ENCODE measurements around the gene CACNA2D1.

CACNA2D1 gene

GRCh38 chr7:82226191-82226590, 217.4 kb downstream of the CACNA2D1 start:
- no peak for DNase-seq

GRCh38 chr7:82224529-82224928, 219.0 kb downstream of the CACNA2D1 start:
- no peak for DNase-seq

DNA sequence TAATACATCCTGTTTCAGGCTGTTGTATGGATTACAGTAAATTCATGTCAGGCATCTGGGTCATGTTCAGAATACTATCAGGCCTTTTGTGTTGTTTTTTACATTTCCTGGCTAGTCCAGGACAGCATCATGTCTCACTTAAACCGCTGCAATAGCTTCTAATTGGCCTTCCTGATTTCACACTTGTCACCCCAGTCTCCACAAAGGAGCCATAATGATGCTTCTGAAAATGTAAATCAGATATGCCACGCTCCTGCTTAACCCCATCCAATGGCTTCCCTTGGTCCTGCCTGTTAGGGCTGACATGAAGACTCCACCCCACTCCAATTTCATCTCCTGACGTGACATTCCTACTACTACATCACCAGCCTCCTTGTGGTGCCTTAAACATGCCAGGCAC, 220.0 kb downstream of the CACNA2D1 start:
- DNase-seq = no peak

GRCh38 chr7:82221152-82221674, 222.4 kb downstream of the CACNA2D1 start:
- DNase-seq = no peak

- no peak for DNase-seq
Measured at GRCh38 chr7:82212466-82212865, 231.1 kb downstream of the CACNA2D1 start.

DNA sequence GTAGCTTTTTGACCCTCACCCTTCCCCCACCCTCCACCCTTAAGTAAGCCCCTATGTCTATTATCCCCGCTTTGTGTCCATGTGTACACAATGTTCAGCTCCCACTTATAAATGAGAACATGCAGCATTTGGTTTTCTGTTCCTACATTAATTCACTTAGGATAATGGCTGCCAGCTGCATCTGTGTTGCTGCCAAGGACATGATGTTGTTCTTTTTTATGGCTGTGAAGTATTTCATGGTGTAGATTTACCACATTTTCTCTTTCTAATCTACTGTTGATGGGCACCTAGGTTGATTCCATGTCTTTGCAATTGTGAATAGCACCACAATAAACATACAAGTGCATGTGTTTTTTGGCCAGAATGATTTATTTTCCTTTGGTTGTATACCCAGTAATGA, 232.2 kb downstream of the CACNA2D1 start:
- no peak for DNase-seq

DNA sequence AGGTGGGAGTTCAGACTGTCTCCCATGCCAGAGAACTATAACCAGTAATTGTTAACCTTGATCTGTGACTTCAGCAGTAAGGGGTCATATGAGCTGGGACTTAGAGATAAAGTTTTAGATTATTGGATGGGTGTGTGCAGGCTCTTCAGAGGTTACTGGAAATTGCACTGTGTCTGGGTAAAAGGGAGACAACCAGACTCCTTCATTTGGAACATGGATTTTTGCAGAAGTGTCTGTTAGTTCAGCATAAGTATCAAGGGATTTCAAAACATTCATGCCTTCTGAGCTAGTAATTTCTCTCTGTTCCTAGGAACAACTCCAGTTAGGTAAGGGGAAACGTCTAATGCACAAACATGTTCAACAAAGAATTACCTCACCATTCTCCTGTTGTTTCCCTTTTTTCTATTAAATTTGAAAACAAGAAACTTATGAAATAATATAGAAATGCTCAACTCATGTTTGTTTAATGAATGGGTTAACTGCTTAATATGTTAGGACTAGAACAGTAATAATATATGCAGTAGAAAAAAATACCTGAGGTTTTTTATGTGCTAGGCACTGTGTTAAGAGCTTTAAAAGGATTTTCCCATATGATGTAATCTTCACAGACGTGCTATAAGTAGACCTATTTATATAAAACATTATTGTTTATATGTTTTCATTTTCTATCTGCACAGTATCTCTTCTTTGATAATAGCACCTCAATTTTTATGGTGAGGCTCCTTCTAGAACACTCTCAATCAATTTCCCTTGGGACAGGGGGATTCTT, 233.0 kb downstream of the CACNA2D1 start:
- DNase-seq = no peak

- DNase-seq = no peak
Measured at GRCh38 chr7:82209179-82209747, 234.3 kb downstream of the CACNA2D1 start.

DNA sequence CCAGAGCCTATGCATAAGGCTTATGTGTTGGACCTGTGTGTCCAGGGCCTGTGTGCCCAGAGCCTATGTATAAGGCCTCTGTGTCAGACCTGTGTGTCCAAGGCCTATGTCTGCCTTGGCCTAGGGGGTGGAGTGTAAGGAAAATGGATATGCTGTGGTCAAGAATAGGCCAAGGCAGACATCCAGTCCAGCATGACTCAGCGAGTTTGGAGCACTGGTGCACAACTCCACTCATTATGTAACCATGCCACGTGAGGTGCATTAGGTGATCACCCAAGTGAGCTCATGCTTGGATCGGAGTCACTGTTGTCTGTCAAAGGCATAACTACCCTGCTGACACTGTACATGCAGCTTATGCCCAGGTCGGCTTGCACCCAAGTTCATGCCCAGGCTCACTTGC, 238.9 kb downstream of the CACNA2D1 start:
- DNase-seq = no peak

DNA sequence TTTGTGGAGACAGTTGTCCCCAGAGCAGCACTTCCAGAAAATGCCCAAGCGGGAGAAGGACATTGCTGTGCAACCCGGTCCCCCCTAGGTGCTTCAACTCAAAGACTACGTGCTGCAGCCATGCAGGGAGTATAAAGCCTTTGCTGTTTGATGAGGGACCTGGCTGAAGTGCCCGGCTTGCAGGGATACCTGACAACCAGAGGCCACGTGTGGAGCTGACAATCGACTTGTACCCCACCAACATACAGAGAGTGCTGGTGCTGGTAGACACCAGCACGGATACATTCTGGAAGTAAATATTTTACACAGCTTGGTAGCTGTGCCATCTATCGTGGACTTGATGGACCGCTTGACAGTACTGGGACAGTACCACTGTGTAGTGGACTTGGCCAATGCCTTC, 240.6 kb downstream of the CACNA2D1 start:
- DNase-seq = no peak

DNA sequence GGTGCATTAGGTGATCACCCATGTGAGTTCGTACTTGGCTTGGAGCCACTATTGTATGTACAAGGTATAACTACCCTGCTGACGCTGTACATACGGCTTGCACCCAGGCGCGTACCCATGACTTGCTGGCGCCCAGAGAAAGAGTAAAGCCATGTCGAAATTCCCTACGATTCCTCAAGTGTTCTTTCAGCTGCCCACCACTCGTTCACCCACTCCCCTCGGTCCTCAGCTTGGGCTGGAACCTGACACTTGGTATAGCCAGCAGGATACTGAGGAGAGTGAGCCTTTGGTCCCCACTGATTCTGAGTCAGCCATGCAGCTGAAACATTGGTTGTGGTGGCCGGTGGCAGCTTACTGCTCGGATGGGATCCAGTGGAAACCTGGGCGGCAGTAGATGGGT, 241.5 kb downstream of the CACNA2D1 start:
- no peak for DNase-seq

- DNase-seq = no peak
Measured at GRCh38 chr7:82200601-82201000, 243.0 kb downstream of the CACNA2D1 start.

DNA sequence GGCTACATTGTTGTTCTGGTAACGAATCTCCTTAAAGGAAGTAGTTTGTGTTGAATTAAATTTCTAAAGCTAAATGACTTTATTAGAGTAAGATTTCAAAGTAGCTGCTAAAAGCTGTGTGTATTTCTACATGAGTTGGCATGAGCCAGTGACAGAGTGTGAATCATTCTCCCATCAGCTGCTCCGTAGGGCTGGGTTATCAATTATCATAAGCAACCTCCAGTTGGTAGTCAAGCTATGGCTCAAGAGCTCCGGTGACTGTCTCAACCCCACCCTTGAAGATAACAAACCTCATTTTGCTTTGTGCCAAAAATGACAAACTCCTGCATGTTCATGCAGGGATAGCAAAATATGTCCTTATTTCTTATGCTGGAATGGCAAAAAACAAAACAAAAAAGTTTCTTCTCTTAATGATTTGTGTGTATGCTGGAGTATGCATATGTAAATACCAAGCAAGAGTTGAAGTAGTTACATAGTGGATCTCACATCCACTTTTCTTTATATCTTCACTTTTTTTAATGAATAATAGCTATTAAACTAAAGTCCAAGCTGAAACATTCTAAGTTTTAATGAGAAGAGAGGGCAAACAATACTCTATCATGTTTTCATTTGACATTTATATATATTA, 249.4 kb downstream of the CACNA2D1 start:
- no peak for DNase-seq

DNA sequence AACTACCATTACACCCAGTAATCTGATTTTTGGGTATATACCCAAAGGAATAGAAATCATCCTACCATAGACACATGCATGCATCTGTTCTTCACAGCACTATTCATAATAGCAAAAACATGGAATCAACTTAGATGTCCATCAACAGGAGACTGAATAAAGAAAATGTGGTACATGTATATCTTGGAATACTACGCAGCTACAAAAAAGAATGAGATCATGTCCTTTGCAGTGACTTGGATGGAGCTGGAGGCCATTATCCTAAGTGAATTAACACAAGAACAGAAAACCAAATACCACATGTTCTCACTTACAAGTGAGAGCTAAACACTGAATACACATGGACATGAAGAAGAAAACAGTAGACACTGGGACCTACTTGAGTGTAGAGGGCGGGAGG, 254.9 kb downstream of the CACNA2D1 start:
- no peak for DNase-seq

GRCh38 chr7:82185443-82185842, 258.1 kb downstream of the CACNA2D1 start:
- no peak for DNase-seq

DNA sequence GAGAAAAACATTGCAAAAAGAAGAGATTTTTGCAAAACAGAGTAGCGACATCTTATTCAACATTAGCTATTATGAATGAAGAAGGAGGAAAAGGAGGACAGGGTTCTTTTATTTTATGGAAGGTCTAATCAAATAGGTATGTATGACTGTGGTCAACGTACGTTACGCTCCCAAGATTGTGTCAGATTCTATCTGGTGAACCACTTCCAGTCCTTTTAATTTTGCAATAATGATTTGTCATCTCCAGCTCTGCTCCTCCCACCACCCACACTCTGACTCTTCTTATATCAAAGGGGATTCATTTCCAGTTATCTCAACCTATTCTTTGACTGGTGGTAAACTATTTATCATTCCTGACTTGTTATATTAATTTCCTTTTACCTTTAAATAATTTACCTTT, 259.9 kb downstream of the CACNA2D1 start:
- no peak for DNase-seq

GRCh38 chr7:82179311-82179710, 264.3 kb downstream of the CACNA2D1 start:
- DNase-seq = no peak

DNA sequence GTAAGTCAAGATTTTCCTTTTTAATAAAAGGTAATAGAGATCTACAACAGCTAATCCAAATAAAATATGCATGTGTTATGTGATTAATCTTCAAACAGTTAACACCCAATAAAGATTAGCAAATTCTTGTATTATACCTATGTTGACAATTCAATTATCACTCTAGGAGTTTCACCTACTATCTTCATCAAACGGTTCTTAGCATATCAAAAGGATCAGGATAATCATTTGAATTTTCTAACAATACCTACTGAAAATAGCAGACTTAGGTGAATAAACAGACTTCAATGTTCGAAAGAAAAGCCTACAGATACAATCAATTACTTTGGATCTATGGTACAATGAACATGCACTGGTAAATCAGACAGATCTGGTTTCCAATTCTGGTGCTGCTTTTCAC, 268.3 kb downstream of the CACNA2D1 start:
- DNase-seq = no peak

- no peak for DNase-seq
Measured at GRCh38 chr7:82173400-82174021, 270.1 kb downstream of the CACNA2D1 start.

- DNase-seq = no peak
Measured at GRCh38 chr7:82172881-82173280, 270.7 kb downstream of the CACNA2D1 start.

GRCh38 chr7:82172017-82172416, 271.6 kb downstream of the CACNA2D1 start:
- DNase-seq = no peak

DNA sequence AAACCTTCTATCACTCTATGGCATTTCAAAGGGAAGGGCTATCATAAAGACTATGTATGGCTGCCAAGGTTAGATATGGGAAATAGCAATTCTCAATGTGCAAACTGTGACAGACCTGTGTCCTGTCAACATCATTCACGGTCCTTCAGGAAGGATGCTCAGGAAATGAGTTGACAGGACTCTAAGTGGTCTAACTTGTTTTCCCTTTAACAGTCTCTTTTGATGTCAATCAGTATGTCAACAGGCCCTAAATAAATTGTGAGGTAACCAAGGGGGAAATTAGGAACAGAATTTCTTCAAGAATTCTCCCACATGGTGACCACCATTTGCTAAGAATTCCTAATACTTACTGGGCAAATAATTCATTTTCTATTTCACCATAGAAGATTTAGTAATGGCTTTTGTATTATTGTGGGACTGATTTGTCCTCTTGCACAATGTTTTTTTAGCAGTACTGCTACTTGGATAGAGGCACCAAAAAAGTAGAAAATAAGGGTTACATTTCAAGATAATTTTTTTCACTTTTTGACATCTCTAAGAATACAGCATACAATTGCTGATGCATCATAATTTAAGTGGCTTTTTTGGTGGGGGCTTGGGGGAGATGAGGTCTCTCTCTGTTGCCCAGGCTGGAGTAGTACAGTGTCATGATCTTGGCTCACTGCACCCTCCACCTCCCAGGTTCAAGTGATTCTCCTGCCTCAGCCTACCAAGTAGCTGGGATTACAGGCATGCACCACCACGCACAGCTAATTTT, 275.8 kb downstream of the CACNA2D1 start:
- no peak for DNase-seq
